OCI-LY3 (cell line): Measurements from ENCODE around the gene ZFP91.
A peak's percentile ranks its signal among the peaks of the same experiment; 100 is the strongest.

Experiments used
- H2AFZ ChIP-seq: fragments of 200-600, 300-600 bp; shearing (Covaris generic); 2 replicates; pipeline ENCODE4 v1.6.0; 2014; ENCODE audit warnings: antibody characterized with exemption, low read depth, low read length
- H3K27ac ChIP-seq: fragments of 200-600, 300-600 bp; sonication (generic); 2 replicates; pipeline ENCODE4 v1.5.1; 2014; ENCODE audit warnings: mild to moderate bottlenecking, low read length, moderate library complexity, mixed read lengths
- H3K27me3 ChIP-seq: fragments of 200-600, 300-600 bp; sonication (generic); 2 replicates; pipeline ENCODE4 v1.6.1; 2014; ENCODE audit warnings: low read depth, low read length, mixed read lengths
- H3K36me3 ChIP-seq: fragments of 200-600, 300-600 bp; sonication (generic); replicated peaks from 2 replicates; pipeline ENCODE3; 2014; ENCODE audit warnings: low read depth, low read length, mixed read lengths
- H3K4me1 ChIP-seq: fragments of 300-600, 200-600 bp; sonication (generic); 2 replicates; pipeline ENCODE4 v1.6.1; 2014; ENCODE audit warnings: low read length, mixed read lengths
- H3K4me2 ChIP-seq: fragments of 200-600, 300-600 bp; sonication (generic); 2 replicates; pipeline ENCODE4 v1.6.1; 2014; ENCODE audit warnings: low read length, mixed read lengths
- H3K4me3 ChIP-seq: fragments of 300-600, 200-600 bp; sonication (generic); 2 replicates; pipeline ENCODE4 v1.5.1; 2014; ENCODE audit warnings: antibody characterized with exemption, mild to moderate bottlenecking, low read length, moderate library complexity
- H3K79me2 ChIP-seq: fragments of 300-600, 200-600 bp; shearing (Covaris generic); 2 replicates; pipeline ENCODE4 v1.6.1; 2014; ENCODE audit warnings: mild to moderate bottlenecking, low read length, mixed read lengths
- H3K9ac ChIP-seq: fragments of 300-600, 200-600 bp; shearing (Covaris generic); 2 replicates; pipeline ENCODE4 v1.6.0; 2014; ENCODE audit warnings: mild to moderate bottlenecking, low read length, moderate library complexity
- H3K9me3 ChIP-seq: fragments of 200-600, 300-600 bp; shearing (Covaris generic); 2 replicates; pipeline ENCODE4 v1.6.1; 2014; ENCODE audit warnings: low read length, mixed read lengths; ENCODE audit not compliant: insufficient read depth
- H4K20me1 ChIP-seq: fragments of 200-600, 300-600 bp; sonication (generic); 2 replicates; pipeline ENCODE4 v1.6.1; 2016; ENCODE audit warnings: low read length, mixed read lengths; ENCODE audit not compliant: insufficient read depth
- CTCF ChIP-seq: fragments of 200-600, 300-600 bp; sonication (generic); IDR thresholded peaks from 2 replicates; pipeline ENCODE4 v1.5.1; 2014; ENCODE audit warnings: antibody characterized with exemption, low read length, low read depth
- EZH2phosphoT487 ChIP-seq: fragments of 200-600 bp; shearing (Covaris generic); IDR thresholded peaks from 2 replicates; pipeline ENCODE4 v1.6.1; 2018; ENCODE audit warnings: antibody characterized with exemption, mixed run types, low read depth

The ZFP91 gene

GRCh38 chr11:58625826-58626460 lies 47.1 kb downstream of the ZFP91 start:
- TF ChIP-seq CTCF: no peak
- TF ChIP-seq EZH2phosphoT487: no peak
- no peak overlapping the region for H2AFZ ChIP-seq
- H4K20me1 ChIP-seq: peaks cover 6% of the 10 kb centered on the region
- no peak overlapping the region for H3K9ac ChIP-seq
- no peaks in the 10 kb centered on the region for H3K9me3 ChIP-seq
- H3K4me2 ChIP-seq: no peak overlapping the region
- H3K4me3 ChIP-seq: no peak overlapping the region
- no peaks in the 10 kb centered on the region for H3K79me2 ChIP-seq
- H3K4me1 ChIP-seq: no peaks in the 10 kb centered on the region
- H3K27me3 ChIP-seq: no peaks in the 10 kb centered on the region
- peaks cover 51% of the 10 kb centered on the region for H3K36me3 ChIP-seq
- no peak overlapping the region for H3K27ac ChIP-seq

- Histone ChIP-seq H3K79me2 (no peaks in the 10 kb centered on the region), H3K36me3 (peaks cover 50% of the 10 kb centered on the region), H3K4me1 (no peaks in the 10 kb centered on the region), H3K4me2 (no peak overlapping the region), H3K27ac (no peak overlapping the region), H3K4me3 (no peak overlapping the region), H3K9ac (no peak overlapping the region), H2AFZ (no peak overlapping the region), H3K9me3 (no peaks in the 10 kb centered on the region), H4K20me1 (peaks cover 6% of the 10 kb centered on the region), H3K27me3 (no peaks in the 10 kb centered on the region)
- no peak for TF ChIP-seq CTCF
- TF ChIP-seq EZH2phosphoT487: no peak
These were observed 48.1 kb downstream of the ZFP91 start for GRCh38 chr11:58626934-58627483.

- peaks cover 6% of the 10 kb centered on the region for H4K20me1 ChIP-seq
- H3K4me1 ChIP-seq: no peaks in the 10 kb centered on the region
- TF ChIP-seq CTCF (no peak), EZH2phosphoT487 (no peak)
- no peak overlapping the region for H2AFZ ChIP-seq
- no peaks in the 10 kb centered on the region for H3K27me3 ChIP-seq
- H3K36me3 ChIP-seq: peaks cover 35% of the 10 kb centered on the region
- H3K27ac ChIP-seq: no peak overlapping the region
- no peaks in the 10 kb centered on the region for H3K9me3 ChIP-seq
- H3K4me2 ChIP-seq: no peak overlapping the region
- H3K9ac ChIP-seq: no peak overlapping the region
- H3K4me3 ChIP-seq: no peak overlapping the region
- no peaks in the 10 kb centered on the region for H3K79me2 ChIP-seq
These were observed 49.6 kb downstream of the ZFP91 start for GRCh38 chr11:58628446-58628845.

GRCh38 chr11:58629857-58630256 lies 51.0 kb downstream of the ZFP91 start:
- Histone ChIP-seq H3K4me1 (no peaks in the 10 kb centered on the region), H3K79me2 (no peaks in the 10 kb centered on the region), H3K9ac (no peak overlapping the region), H3K4me2 (no peak overlapping the region), H3K4me3 (no peak overlapping the region), H4K20me1 (peaks cover 6% of the 10 kb centered on the region), H2AFZ (no peak overlapping the region), H3K36me3 (peaks cover 23% of the 10 kb centered on the region), H3K9me3 (no peaks in the 10 kb centered on the region), H3K27me3 (no peaks in the 10 kb centered on the region), H3K27ac (no peak overlapping the region)
- TF ChIP-seq EZH2phosphoT487 (no peak), CTCF (peak; percentile 73)
